Transverse colon (tissue), 4 donors: ENCODE results near the gene CYGB. TPM values are rescaled to one million over a fixed set of nuclear protein-coding genes. Genes with fewer than 3 reads are reported as not detected.

ENCODE experiments used
- DNase-seq: peaks from one replicate; pipeline ENCODE4 v3.0.0-alpha.2; 2019
- H3K27ac ChIP-seq, 4 donors: fragments of 200-600 bp; sonication (generic); 2 replicates each; pipeline ENCODE4 v1.5.1; 2016 to 2018; ENCODE audit warnings: inconsistent platforms in 4 of 4
- H3K27me3 ChIP-seq: fragments of 200-600 bp; sonication (generic); 2 replicates; pipeline ENCODE4 v1.5.1; 2017; ENCODE audit warnings: inconsistent platforms
- H3K36me3 ChIP-seq, 4 donors: fragments of 200-600 bp; sonication (generic); 2 replicates each; pipeline ENCODE4 v1.5.1; 2017 to 2019; ENCODE audit warnings: inconsistent platforms in 4 of 4
- H3K4me1 ChIP-seq, 4 donors: fragments of 200-600 bp; sonication (generic); 2 replicates each; pipeline ENCODE4 v1.5.1; 2017 to 2020; ENCODE audit warnings: inconsistent platforms in 4 of 4
- H3K4me3 ChIP-seq, 4 donors: fragments of 200-600 bp; sonication (generic); 1 replicate in 1 of 4; 2 replicates in 3 of 4; pipeline versions ENCODE4 v1.5.1 to v1.6.1; 2017 to 2019; ENCODE audit warnings: inconsistent platforms in 4 of 4
- H3K9me3 ChIP-seq, 2 donors: fragments of 200-600 bp; sonication (generic); 2 replicates each; pipeline ENCODE4 v1.5.1; 2017 to 2019; ENCODE audit warnings: inconsistent platforms in 2 of 2
- CTCF ChIP-seq, 5 experiments: fragments of 200-600 bp in 3 of 5; fragments of 450-650 bp in 2 of 5; sonication (generic) in 3 of 5; IDR thresholded peaks; 1 replicate in 2 of 5; 2 replicates in 3 of 5; pipeline ENCODE4 v1.5.1; 2016 to 2017; ENCODE audit warnings: antibody characterized with exemption in 5 of 5, inconsistent platforms in 3 of 5, mild to moderate bottlenecking in 2 of 5, moderate library complexity in 1 of 5
- EP300 ChIP-seq: sonication (generic); formaldehyde crosslinking; IDR thresholded peaks from one replicate; pipeline ENCODE4 v1.6.1; 2017; ENCODE audit warnings: antibody characterized with exemption, low read depth
- POLR2A ChIP-seq: fragments of 450-650 bp; IDR thresholded peaks from one replicate; pipeline ENCODE4 v1.6.1; 2016; ENCODE audit warnings: antibody characterized with exemption, mild to moderate bottlenecking, moderate library complexity
- POLR2AphosphoS5 ChIP-seq, 3 donors: sonication (generic); formaldehyde crosslinking; IDR thresholded peaks; one replicate each; pipeline ENCODE4 v1.6.1; 2016; ENCODE audit warnings: antibody characterized with exemption in 3 of 3
- WGBS, 2 donors: methylation state at CpG; one replicate each; pipeline ENCODE4 v1.1.5; 2018; ENCODE audit warnings: low coverage in 1 of 2; 5-methylcytosine and 5-hydroxymethylcytosine counted together
- in situ Hi-C, 4 donors: fragments of 200-750 bp; cut with MboI; loops; one replicate each; pipeline versions ENCODE4 v1.15.0 to v1.15.1; 2017; ENCODE audit warnings: low sequenced_read_pairs in 3 of 4, low pct_ligation_motif_present in 1 of 4, low pct_unique_long_range_greater_than_20kb in 1 of 4
- intact Hi-C: fragments of 100-400 bp; cut with DNase I; formaldehyde crosslinking; loops from one replicate; pipeline ENCODE4 v1.15.1; 2023; ENCODE audit warnings: low total_unique reads
- small RNA-seq, 4 donors: library from RNA; depleted of rRNA; stranded (forward); fragments of <200 nt; gene quantifications; one replicate each; pipeline ENCODE3, GENCODE V24; 2016
- total RNA-seq, 4 donors: library from RNA; depleted of rRNA; stranded (reverse); fragments of >200 nt; gene quantifications; one replicate each; pipeline ENCODE4 v1.1.0, GENCODE V29; 2016

Gene CYGB
- total RNA-seq, 4 donors from 2014 or later: 7.5 to 20.1 (median 11.3) TPM

GRCh38 chr17:76478730-76479514 lies 58.6 kb downstream of the CYGB start:
- intact Hi-C loops: no loop called here
- no peak overlapping the region for H3K4me3 ChIP-seq
- no peak for TF ChIP-seq CTCF (IDR thresholded peaks at IDR 0.05)
- TF ChIP-seq POLR2A: no peak
- TF ChIP-seq EP300: no peak
- TF ChIP-seq POLR2AphosphoS5 (IDR thresholded peaks at IDR 0.05): no peak
- no peaks in the 10 kb centered on the region for H3K9me3 ChIP-seq
- in situ Hi-C loops: no loop called here
- H3K27ac ChIP-seq: no peak overlapping the region
- DNase-seq: no peak
- H3K4me1 ChIP-seq: no peaks in the 10 kb centered on the region
- H3K27me3 ChIP-seq: no peaks in the 10 kb centered on the region
- H3K36me3 ChIP-seq: no peaks in the 10 kb centered on the region
- 90 to 91% methylated on average over 3 to 37 of the region's 37 CpGs for WGBS, 2 donors

GRCh38 chr17:76478097-76478496 lies 59.4 kb downstream of the CYGB start:
- no peaks in the 10 kb centered on the region for H3K36me3 ChIP-seq
- in situ Hi-C loops (no loop called here), intact Hi-C loops (no loop called here)
- 95% methylated on average over 10 of the region's 10 CpGs; no CpG with 5 or more reads in 1 of the 2 donors for WGBS, 2 donors
- no peak overlapping the region for H3K27ac ChIP-seq
- no peak overlapping the region for H3K4me3 ChIP-seq
- H3K9me3 ChIP-seq: no peaks in the 10 kb centered on the region
- H3K27me3 ChIP-seq: no peaks in the 10 kb centered on the region
- DNase-seq: no peak
- no peaks in the 10 kb centered on the region for H3K4me1 ChIP-seq
- TF ChIP-seq POLR2AphosphoS5 (IDR thresholded peaks at IDR 0.05) (no peak), CTCF (IDR thresholded peaks at IDR 0.05) (no peak), POLR2A (no peak), EP300 (no peak)

- Histone ChIP-seq H3K27me3 (no peaks in the 10 kb centered on the region), H3K27ac (no peak overlapping the region), H3K4me1 (no peaks in the 10 kb centered on the region), H3K4me3 (no peak overlapping the region), H3K9me3 (no peaks in the 10 kb centered on the region), H3K36me3 (no peaks in the 10 kb centered on the region)
- DNase-seq: no peak
- in situ Hi-C loops (no loop called here), intact Hi-C loops (no loop called here)
- WGBS, 2 donors: 93% methylated on average over 15 of the region's 15 CpGs; no CpG with 5 or more reads in 1 of the 2 donors
- no peak for TF ChIP-seq EP300
- TF ChIP-seq POLR2AphosphoS5 (IDR thresholded peaks at IDR 0.05): no peak
- no peak for TF ChIP-seq CTCF (IDR thresholded peaks at IDR 0.05)
- no peak for TF ChIP-seq POLR2A
Measured at GRCh38 chr17:76477576-76477975, 59.9 kb downstream of the CYGB start.

Small RNA genes lying within 50 kb of the gene (small RNA-seq; reads per million reads assigned to genes)
- gene SNORD1A (0 reads per million in 4 donors), gene SNORD1B (624 to 1,354 (median 841) reads per million in 4 donors)

Other genes starting within 250 kb of the CYGB start
- gene QRICH2, start 229.4 kb downstream of the CYGB start, total RNA-seq: 1 to 10 TPM; 1.6 to 2.6 (median 2.0) TPM
- 100 to 1,000 TPM in 2 of 4 donors, 10 to 100 TPM in 2; 50.1 to 147 (median 96.7) TPM for gene PRPSAP1, start 183.8 kb downstream of the CYGB start, total RNA-seq
- 10 to 100 TPM in 1 of 4 donors, 1 to 10 TPM in 2, not detected in 1; 4.2 to 16.1 (median 6.8) TPM for gene SPHK1, start 153.1 kb downstream of the CYGB start, total RNA-seq
- gene UBE2O, start 84.6 kb downstream of the CYGB start, total RNA-seq: 10 to 100 TPM in 3 of 4 donors, 1 to 10 TPM in 1; 9.8 to 28.8 (median 15.9) TPM
- not detected for gene AANAT, start 70.1 kb downstream of the CYGB start, total RNA-seq
- 10 to 100 TPM; 11.3 to 47.4 (median 23.2) TPM for gene RHBDF2, start 36.3 kb downstream of the CYGB start, total RNA-seq
- 1 to 10 TPM in 1 of 4 donors, under 1 TPM in 1, not detected in 2; 0.64 to 6.8 TPM for gene PRCD, start 2.3 kb upstream of the CYGB start, total RNA-seq
- gene ST6GALNAC2, start 48.2 kb upstream of the CYGB start, total RNA-seq: 1 to 10 TPM in 3 of 4 donors, not detected in 1; 1.4 to 4.4 (median 1.6) TPM
- gene ST6GALNAC1, start 106.0 kb upstream of the CYGB start, total RNA-seq: 100 to 1,000 TPM; 121 to 281 (median 182) TPM
- gene MXRA7, start 173.3 kb upstream of the CYGB start, total RNA-seq: 100 to 1,000 TPM in 1 of 4 donors, 10 to 100 TPM in 3; 31.0 to 633 (median 52.5) TPM
- 10 to 100 TPM; 25.4 to 58.4 (median 26.9) TPM for gene JMJD6, start 188.9 kb upstream of the CYGB start, total RNA-seq
- 10 to 100 TPM in 3 of 4 donors, not detected in 1; 11.2 to 34.1 (median 24.7) TPM for gene METTL23, start 189.1 kb upstream of the CYGB start, total RNA-seq
- gene SRSF2, start 199.6 kb upstream of the CYGB start, total RNA-seq: 1,000 to 10,000 TPM in 1 of 4 donors, 100 to 1,000 TPM in 3; 193 to 1,196 (median 348) TPM
- gene MFSD11, start 200.4 kb upstream of the CYGB start, total RNA-seq: 10 to 100 TPM in 3 of 4 donors, 1 to 10 TPM in 1; 7.6 to 41.3 (median 25.7) TPM